GM19043 (cell line): ENCODE data around the gene DPF3.

ENCODE experiments used
- ATAC-seq: cut with Tn5 transposase; IDR thresholded peaks from one replicate; pipeline ENCODE4 v1.9.1; 2021; ENCODE audit warnings: low read depth; ENCODE audit not compliant: unreplicated experiment

Gene DPF3

DNA sequence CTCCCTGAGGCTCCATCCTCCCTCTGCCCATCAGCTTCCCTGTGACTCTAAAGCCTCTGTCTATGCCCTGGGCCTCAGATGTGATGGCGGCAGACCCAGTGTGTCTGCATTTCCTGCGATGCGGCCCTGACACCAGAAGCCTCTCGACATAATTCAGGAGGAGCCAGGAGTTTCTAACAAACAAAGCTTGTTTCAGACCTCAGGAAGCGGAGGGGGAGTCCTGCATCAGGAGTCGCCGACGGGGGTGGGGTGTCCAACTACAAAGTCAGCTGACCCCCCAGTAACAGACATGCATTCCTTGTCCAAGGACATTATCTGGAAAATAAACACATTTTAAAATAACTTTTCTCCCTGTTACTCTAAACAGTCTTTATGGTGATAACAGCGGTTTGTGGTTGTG is 167.5 kb downstream of the DPF3 start:
- ATAC-seq = no peak

DNA sequence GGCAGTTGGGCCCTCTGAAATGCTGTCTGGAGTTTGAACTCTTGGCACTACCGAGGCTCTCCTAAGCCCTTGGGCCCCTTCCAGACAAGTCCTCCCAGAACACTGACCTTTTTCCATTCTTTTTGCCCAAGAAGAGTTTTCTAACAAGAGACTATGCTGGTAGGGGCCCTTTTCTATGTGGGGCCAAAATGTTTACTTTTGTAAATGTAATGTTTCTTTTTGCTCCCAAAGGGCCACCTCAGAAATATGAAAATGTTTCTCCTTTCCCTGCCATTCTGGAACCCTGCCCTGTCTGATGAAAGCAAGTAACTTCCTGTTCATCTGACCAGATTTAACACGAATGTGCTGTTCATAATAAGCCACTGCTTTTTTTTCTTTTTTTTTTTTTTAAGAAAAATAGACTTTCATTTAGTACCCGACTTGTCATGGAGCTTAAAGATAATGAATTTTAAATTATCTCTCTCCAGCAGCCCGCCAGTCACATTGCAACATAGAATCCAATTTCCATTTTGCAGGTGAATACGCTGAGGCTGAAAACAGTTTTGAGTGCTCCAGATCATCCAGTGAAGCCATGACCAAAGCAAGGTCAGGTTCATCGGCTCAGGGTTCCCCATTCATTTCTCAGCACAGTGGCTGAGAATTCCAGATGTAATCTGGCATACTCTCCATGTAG is 169.9 kb downstream of the DPF3 start:
- no peak for ATAC-seq

DNA sequence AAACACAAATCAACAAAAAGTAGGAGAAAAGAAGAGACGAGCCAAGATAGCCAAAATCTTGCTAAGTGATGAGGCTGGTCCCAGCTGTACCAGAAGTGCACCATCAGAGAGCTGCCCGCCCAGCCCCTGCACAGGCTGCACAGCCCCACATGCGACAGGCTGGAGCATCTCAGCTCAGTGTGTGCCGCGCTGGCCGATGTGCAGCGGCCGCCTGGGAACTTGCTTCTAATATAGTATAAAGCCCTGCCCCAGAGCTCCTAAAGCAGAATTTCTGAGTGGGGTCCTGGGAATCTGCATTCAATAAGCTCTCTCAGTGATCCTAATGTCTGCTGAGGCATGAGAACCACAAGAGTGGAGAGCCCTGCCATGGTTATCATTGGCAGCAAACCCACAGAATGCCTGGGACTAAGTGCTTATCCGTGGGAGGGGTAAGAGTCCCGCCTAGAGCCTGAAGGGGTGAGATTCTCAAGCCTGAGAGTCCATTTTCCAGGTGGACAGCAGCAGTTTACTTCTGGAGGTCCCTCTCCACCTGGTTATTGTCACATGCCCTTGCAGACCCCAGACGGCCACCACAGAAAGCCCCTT is 171.6 kb downstream of the DPF3 start:
- ATAC-seq = no peak

DNA sequence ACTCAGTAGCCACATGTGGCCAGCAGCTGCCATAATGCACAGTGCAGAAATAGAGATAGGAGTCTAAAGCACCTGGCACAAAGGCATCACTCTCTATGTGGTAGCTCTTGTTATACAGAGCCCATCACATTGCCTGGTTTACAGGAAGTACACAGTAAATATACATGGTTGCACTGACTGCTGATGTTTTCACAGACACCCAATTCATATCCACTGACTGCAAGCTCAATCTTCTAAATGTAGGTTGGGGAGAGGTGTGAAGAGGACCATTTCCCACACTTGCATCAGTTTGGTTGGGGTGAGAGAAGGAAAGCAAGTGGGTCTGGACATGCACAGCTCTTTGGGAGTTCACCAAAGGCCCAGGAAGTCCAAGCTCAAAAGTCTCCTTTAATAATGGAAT is 172.8 kb downstream of the DPF3 start:
- ATAC-seq = no peak

DNA sequence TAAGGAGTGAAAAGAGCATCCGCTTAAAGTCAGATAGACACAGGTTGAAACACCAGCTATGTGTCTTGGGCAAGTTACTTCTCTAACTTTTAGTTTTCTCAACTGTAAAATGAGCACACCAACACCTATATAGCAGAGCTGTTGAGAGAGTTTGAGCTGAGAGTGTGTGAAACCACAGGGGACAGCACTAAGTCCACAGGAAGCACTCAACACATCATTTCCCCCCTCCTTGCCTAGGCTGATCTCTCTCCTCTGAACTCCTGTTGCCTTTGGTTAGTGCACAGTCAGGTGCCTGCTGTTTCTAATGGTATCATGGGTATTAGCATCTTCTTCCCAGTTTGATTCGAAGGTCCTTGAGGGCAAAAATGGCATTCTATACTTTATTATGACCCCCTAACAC is 176.7 kb downstream of the DPF3 start:
- no peak for ATAC-seq

DNA sequence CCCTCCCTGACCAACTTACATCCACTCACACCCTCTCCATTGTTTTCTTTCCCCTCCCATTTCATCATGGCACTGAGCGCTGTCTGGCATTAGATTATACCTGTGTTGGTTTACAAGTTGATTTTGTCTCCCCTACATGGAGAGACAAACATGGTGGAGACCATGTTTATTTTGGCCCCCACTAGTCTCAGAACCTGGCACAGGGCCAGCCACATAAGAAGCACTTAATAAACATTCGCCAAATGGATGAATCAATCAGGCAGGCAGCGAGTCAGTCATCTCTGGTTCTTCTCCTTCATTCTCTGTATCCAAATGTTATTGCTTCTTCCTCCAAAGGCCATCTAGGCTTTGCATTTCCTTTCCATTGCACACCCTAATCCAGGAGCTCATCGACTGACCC is 177.4 kb downstream of the DPF3 start:
- no peak for ATAC-seq

DNA sequence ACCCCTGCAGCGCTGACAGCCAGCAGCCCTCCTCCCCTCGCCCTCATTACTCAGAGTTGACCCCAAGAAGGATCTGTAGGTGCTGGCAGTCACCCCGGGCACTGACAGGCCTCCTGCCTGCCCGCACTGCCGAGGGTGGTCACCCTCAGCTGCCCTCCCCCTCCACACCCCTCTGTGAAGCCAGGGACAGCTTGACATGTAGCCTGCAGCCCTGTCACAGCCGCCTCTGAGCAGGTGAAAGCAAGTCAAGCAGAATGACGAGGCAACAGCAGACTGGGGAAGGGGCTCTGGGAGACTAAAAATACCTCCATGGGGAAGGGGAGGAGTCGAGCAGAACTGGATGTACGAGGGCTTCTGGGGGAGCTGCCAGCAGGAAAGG is 178.1 kb downstream of the DPF3 start:
- ATAC-seq = no peak

DNA sequence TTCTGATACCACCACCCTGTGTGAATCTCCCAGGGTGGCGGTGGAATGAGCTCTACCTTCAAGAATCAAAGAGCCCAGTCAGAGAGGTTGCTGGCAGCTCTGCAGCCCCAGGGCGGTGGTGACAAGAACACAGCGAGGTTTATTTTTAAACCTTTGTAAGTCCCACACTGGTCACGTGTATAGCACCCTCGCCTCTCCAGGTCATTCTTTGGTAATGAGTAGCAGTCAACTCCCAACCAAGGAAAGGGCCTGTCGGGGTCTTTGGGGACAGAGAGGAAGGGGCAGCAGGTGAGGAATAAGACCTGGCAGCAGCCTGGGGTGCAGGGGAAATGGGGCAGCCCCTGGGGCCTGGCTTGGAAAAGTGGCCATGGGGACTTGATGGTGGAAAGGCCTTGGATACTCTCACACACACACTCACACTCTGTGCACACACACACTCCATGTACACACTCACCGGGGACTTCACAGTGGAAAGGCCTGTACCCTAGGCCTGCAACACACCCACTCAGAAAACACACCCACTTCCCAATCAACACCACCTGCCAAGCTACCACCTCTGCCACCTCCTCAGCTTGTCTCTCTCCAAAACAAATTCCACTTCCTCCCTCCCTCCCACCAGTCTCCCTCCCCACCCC is 178.6 kb downstream of the DPF3 start:
- no peak for ATAC-seq

DNA sequence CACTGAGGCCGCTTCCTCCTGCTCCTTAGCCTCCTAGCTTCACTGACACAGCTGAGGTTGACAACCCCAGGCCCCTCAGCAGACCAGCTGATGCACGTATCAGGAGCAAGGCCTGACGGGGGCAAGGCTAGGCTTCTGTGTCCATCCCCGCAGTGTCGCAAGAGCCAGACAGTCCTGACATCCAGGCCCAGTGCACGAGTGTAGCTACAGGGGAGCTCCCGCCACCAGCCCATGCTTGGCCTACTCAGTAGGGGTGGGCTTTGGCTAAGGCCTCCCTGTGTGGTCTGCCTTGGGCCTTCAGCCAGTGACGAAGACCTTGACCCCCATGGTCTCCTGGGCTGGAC is 179.1 kb downstream of the DPF3 start:
- ATAC-seq = no peak

DNA sequence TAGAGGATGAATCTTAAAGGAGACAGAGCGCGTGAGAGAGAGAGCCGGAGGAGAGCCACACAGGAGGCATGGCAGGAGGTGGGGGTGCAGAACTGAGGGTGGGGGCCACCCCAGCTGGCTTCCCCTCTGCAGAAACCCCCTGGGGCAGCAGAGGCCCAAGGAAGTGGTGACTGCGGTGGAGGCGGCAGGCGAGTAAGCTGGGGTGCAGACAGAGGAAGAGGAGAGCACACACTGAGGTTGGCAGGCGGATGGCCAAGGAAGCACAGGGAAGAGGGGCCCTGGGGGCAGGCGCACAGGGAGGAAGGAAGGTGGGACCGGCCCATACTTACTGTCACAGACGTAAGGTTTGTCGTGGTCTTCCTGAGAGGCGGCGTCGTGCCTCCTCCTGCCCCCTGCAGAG is 179.8 kb downstream of the DPF3 start:
- ATAC-seq = peak; percentile 59

DNA sequence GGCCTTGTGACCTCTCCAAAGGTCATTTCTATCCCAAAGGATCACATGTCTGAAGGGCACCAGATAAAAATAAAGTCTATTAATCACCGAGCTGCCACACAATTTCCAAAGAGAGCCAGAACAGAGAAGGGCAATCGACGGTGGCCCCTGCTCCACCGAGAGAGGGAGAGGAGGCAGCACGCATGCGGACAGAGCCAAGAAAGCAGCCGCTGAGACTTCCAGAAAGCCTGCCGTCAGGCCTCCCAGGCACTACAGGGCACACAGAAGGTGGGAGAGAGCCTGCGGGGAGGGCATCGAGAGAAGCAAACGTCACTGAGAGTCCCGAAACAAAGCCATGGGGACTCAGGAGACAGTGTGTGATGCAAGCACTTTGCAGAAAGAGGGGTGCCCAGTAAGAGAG is 182.0 kb downstream of the DPF3 start:
- no peak for ATAC-seq

DNA sequence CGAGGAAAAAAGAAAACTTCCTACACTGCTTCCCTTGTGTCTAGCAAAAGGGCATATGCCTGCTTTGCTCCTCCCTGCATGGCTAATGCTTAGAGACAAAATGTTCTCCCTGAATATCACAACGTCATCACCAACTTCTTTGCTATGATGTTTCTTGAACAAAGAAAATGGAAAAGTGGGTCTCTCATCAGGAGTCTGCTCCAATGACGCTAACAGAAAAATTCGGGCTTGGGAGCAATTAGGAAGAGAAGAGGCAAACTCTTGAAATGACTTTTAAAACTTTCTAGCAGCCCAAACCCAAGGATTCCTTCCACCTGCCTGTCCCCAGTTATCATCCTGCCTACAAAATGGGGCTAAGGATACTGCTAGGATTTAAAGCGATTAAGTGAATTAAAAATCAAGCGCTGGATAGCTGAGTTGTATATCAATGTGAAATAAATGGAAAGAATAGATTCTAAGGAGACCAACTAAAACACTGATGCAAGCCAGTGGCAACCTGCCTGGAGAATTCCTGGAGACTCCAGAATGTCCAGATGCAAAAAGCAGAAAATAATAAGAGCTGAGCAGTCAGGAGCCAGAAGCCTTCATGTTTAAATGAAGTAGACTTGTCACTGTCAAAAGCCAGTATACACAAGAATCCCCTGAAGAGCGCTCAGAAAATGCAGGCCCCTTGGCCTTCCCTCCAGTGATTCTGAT is 183.8 kb downstream of the DPF3 start:
- ATAC-seq = no peak

DNA sequence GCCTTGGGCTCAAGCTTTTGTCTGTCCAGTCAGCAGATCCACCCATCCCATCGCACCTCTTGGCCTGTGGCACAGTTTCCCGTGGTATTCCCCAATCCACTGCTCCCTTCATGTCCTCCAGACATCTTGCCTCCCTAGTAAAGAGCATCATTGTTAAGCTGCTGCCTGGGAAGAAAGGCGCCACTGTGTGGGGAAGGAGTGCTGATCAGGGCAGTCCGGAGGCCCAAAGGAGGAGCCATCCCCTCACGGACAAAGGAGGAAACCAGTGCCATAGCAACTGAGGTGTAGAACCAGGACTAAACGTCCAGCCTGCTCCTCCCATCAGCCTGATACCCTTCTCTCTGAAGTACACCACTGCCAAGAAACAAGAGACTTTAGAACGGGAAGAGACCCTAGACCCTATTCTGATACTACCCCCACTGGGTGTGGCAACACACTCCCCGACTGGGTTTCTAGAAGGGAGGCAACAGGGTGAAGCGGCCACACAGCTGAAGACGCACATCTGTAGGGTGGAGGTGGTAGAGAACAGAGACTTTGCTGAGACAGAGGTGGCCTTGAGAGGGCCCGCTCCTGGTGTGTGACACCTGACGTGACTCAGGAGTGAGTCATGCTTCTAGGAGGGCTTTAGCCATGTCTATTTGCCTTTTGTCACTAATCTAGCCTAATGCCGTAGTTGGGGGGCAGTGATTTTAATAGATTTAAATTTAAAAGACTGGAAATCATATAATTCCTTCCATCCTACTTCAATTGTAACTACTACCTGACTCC is 185.0 kb downstream of the DPF3 start:
- ATAC-seq = no peak

DNA sequence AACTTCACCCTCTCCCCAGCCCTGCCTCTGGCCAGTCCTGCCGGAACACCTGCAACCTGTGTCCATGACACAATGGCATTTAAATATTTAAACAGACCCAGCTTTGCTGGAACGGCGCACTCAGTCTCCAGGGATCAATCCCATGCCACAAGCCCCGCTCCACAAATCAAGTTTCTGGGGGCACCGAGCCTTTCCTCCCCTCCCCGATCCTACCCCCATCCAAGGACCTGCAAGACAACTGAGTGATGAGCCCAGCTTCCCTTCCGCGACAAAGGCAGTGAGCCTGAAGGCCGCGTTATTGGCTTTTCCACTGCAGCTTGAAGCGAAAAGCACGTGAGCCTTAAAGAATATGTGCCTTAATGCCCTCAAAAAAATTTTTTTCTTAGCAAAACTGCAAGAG is 185.7 kb downstream of the DPF3 start:
- no peak for ATAC-seq

DNA sequence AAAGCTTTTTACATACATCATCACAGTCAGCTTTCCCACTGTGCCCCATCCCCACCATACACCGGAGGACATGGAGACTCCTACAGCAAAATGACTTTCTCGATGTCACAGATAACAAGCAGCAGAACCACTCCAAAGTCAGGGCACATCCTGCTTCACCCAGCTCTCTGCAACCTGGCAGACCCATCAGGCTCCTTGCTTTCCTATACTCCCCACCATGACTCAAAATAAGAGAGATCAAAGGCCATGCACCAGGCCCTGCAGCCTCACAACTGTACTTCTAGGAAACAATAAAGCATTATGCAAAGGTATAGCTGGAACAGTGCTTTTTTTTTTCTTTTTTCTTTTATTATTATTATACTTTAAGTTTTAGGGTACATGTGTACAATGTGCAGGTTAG is 187.4 kb downstream of the DPF3 start:
- no peak for ATAC-seq

DNA sequence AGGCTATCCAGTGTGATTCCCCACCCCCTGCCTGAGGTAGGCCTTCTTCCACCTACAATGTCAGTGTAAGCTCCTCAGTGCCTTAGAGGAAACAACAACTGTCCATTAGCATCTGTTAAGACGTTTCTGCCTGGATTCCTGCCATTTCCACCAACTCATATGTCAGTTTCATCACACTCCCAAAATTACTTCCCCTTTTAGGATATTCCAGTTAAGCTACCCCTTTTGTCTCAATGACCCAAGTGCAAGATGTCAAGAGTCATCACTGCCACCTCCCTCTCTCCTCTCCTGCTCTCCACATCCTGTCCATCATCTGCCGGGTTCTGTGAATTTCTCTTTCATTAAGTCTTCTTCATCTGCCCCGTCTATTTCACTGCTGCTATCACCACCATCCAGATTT is 189.4 kb downstream of the DPF3 start:
- ATAC-seq = no peak

DNA sequence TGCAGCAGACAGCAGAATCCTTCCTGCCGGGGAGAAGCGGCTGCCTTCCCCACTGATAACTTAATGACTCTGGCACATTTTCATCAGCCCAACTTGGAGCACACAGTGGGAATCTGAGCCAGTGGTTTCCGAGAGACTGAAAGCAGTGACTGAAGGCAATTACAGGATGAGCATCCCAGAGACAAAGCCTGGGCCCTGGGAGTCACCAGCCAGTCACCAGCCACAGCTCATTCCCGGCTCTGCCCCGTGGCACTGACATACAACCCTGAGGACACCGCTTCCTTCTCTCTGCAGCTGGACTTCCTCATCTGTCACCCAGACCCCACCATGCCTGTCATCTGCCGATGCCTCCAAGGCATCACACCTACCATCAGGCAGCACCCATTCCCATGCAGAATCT is 192.3 kb downstream of the DPF3 start:
- ATAC-seq = no peak

DNA sequence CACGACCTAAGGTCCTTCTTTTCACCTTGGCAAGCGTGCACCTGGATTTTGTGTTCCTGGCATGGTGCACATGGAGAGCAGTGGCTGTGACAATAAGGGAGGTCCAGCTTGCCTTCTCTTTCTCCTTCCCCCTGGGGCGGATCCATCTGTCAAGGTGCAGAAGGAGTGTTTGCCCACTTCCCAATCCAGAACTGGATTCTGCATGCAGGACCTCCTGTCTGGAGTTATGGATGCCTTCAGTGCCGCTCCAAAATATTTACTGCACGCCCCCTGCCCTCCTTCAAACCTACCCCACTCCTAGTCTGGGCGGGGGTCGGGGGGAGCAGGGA is 192.7 kb downstream of the DPF3 start:
- no peak for ATAC-seq

DNA sequence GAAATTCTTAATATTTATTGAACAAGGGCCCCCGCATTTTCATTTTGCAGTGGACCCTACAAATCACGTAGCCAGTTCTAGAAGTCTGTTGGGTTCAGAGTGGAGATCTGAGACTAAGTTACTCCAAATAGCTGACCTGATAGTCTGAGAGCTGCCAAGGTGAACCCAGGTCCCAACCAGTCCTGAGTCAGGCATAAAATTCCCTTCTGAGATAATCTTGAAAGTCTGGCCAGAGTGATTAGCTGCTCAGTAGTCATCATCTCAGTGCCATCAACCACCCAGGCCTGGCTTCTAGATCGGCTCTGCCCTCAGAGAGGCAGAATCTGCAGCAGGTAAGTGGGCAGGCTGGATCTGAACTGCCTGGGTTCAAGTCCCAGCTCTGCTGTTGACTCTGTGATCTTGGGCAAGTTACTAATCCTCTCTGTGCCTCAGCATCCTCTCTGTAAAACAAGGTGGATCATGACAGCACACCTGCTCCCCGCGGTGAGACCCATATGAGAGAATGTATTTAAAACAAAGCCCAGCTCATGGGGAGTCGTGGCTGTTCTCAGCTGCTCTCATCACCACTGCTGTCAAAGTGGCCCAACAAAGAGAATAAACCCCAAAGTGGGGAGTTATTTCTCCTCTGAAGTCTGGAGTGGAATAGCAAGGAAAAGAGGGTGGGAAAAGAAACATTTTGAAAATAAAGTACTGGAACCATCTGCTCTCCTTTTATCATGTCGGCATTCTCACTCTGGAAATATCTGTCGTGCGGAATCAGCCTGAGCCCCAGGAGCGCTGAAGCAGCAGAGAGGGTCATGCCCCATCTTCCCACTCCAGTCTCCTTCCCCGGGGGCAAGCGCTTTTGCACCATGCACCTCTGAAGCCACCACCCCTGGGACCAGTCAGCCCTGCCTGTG is 193.3 kb downstream of the DPF3 start:
- ATAC-seq = no peak

DNA sequence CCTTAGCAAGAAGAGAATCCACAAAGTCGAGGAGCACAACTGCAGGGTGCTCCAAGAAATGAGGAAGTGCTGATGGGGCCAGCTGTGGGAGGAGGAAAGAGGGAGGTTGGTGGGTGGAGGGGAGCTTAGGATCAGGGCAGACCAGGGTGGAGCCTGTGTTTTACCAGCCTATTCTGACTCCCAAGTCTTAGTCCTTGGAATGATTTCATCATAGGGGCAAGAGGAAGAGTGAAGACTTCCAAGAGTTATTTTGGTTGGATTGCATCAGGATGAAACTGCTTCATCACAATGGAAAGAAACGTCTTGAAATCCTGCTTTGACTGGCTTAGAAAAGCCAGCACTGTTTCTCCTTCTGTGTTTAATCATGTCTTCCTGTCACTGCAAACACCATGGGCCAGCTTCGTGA is 194.0 kb downstream of the DPF3 start:
- ATAC-seq = no peak
